Fibroblast of skin of left quadriceps (primary cell): ENCODE results near the gene PSMD5.
"Not testable (repeated sequence)": the region's sequence is repeated elsewhere in the genome, so short reads cannot be mapped to it uniquely, and the experiment has no call there.

Experiments
- DNase-seq, 2 experiments: peaks; one replicate each; pipeline ENCODE4 v3.0.0-alpha.2; 2013; ENCODE audit warnings: low read depth in 2 of 2

The PSMD5 gene

GRCh38 chr9:120807607-120808379 is 34.9 kb downstream of the PSMD5 start:
- DNase-seq: no peak

DNA sequence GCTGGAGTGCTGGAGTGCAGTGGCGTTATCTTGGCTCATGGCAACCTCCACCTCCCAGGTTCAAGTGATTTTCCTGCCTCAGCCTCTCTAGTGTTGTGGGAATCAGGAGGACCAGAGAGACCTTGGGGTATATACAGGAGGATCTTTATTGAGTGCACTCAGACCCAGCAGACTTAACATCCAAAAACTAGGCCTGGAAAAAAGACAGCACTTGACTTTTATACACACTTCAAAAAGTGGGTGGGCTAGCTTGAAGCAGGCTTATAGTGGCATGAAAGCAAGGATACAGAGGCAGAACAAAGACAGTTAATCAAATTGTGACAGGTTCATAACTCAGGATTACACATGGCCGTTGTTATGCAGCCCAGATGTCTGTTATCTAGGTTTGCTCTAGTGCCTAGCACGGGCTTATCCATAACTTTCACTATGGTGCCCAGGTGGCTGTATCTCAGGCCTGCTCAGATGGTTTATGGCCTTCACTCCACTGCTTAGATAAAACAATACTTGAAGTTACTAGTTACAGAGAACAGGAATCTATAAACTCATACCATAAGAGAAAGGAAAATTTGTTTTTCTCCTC is 37.8 kb downstream of the PSMD5 start:
- DNase-seq: not testable (repeated sequence)

DNA sequence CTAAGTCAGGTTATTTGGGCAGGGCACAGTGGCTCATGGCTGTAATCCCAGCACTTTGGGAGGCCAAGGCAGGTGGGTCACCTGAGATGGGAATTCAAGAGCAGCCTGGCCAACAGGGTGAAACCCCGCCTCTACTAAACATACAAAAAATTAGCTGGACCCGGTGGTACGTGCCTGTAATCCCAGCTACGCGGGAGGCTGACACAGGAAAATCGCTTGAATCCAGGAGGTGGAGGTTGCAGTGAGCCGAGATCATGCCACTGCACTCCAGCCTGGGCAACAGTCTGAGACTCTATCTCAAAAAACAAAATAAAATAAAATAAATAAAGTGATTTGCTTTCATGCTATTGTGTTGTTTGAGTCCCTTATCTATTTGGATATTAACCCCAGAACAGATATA is 41.3 kb downstream of the PSMD5 start:
- DNase-seq: no peak

DNA sequence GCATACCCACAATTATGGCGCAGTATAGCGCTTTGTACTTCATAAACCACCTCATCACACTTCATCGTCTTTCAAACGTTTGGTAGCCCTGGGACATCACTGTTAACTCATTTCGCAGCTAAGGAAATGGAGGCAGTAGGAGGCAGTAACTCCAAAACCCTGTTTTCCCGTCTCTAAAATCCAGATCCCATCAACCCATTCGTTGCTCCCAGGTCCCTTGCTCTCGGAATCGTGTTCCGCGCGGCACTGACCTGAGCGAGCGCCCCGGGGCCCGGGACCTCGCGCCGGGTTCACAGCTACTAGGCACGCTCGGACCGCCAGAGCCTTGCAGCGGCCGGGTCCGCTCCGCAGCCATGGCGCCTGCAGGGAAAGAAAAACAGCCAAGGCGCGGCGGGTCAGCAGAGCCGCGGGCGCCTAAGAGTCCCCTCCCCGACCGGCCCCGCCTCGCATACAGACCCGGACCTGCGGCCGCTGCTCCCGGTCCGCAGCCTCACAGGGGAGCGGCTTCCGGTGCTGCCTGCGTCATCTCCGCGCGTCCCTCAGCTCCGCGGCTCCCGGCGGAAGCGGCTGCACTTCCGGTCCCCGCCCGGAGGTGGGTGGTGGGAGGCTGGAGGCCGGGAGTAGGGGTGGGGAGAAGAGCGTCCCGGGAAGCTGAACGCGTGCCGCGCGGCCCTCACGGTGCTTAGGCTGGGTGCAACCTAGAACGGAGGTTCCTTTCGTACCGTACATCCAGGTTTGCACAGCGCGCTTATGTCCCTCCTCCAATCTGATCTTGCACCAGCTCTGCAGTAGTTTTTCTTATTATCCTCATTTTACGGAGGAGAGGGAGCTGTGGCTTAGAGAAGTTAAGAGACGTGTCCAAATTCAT is 49.6 kb downstream of the PSMD5 start, which contains the start of gene FBXW2:
Gene FBXW2, minus strand, starts transcription at position 519 of the 868 bp plus-strand sequence. CDS start 5,158 bp downstream, outside the sequence.
- peak; percentile 68 to 71 for DNase-seq

- DNase-seq: no peak
Observed at GRCh38 chr9:120791161-120791560, 51.6 kb downstream of the PSMD5 start.

DNA sequence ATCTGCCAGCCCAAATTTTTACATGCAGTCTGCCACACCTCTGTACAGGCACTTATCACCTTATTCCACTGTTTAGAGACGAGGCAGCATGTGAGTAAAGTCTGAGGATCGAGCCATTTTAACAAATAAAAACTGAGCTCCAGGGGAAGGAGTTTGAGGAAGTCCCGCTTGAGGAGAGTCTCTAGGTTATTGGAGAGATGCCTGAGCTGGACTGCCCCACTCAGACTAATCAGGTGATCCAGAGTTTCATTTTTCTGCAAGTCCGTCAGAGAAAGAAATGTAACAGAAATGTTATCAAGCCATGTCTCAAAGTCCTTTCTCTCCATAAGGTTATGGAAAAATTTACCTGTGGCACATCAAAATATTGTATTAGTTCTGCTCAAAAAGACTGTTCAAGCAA is 54.8 kb downstream of the PSMD5 start:
- no peak for DNase-seq

DNA sequence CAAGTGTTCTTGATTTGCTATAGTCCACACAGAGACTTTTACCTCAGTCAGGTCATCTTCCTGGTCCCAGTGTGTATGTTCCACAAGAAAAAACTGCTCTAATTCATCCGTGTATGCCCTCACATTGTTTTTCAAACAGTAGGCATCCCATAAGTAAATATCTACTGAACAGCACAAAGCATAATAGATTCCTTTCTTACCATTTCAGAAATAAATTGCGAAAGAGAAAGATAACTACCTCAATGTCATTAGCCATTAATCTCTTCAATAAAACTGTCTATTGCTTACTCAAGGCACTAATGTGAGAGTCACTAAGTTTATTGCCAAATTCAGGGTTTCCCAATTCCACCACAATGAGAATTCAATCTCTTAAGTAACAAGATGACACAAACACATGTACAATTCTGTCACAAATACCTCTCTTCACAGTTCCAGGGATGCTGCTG is 59.1 kb downstream of the PSMD5 start:
- peak; percentile 52 to 57 for DNase-seq

GRCh38 chr9:120781236-120781635 is 61.5 kb downstream of the PSMD5 start:
- DNase-seq: no peak

GRCh38 chr9:120780367-120780766 is 62.4 kb downstream of the PSMD5 start:
- no peak for DNase-seq

DNA sequence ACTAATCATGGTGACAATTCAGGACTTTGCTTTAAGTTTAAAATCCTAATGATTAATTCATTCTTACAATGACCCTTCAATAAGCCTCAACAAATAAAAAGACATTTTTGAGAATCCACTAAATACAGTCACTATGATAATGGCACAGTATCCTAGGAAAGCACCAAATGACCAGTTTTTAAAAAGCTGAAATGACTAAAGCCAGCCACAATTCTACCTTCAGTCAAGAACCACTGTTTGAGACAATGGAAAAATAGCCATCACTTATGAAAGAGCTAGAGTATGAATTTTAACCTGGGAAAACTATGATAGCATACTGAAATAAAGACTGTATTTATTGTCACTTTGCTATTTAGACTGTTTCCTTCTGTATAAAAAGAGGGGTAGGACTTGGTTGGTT is 63.5 kb downstream of the PSMD5 start:
- no peak for DNase-seq

- DNase-seq: no peak
Observed at GRCh38 chr9:120778758-120779157, 64.0 kb downstream of the PSMD5 start.

DNA sequence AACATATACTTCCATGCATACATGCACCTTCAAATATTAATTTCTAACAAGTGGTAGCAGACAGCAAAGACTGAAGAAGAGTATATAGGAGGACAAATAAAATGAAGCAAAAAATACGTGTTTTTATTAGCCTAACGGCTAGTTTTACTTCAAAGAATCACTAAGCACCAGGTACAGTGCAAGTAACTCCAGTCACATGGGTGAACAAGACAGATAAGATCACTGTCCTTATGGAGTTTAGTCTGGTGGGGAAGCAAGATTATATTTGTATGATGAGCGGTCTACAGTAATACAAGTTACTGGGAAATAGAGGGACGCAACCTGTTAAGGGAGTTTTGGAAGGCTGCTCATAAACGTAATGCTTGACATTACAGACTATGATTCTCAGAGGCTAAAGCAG is 65.5 kb downstream of the PSMD5 start:
- no peak for DNase-seq

DNA sequence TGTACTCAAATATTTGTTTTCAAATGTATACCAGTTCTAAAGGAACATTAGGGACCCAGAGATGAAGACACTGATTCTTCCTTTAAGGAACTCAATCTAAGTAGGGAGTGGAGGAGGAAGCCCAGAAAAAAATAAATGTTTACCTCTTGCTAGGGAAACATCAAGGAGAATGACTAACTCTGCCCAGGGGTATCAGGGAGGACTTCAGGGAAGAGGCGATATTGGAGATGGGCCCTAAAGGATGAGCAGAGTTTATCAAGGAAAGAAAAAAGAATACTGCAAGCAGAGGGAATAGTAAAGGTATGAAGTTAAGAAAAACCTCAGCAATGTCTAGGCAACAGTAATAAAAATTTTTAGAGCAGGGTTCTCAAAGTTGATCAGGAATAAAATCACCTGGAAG is 65.9 kb downstream of the PSMD5 start:
- no peak for DNase-seq

DNA sequence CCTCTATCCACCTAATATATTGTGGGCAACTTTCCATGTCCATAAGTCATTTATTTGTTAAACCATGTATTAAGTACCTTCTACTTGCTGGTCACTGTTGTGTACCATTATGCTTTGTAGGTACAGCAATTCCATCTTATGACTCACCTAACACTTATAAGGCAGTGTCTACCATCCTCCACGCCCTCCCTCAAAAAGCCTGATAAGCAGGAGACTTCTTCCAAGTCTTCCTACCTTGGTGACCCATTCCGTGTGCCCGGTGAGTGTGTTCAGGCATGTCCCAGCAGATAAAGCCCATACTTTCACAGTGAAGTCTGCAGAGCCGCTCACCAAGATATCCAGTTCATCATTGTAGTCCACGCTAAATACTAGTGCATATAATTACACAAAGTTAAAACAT is 66.9 kb downstream of the PSMD5 start:
- DNase-seq: no peak

DNA sequence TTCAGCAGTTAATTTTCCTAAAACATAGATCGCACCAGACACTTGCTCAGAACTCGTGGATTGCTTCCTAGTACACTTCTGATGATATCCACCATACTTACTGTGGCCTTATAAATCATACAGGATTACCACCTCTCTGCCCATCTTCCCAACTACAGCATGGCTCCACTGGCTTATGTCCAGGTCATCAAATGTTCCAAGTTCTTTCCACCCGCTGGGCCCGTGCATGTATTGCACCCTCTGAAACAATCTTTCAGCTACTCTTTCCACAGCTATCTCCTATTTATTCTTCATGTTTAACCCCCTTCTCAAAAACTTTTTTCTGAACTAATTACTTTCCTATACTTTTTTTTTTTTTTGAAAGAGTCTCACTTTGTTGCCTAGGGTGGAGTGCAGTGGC is 68.0 kb downstream of the PSMD5 start:
- no peak for DNase-seq

GRCh38 chr9:120773256-120773655 is 69.5 kb downstream of the PSMD5 start:
- no peak for DNase-seq

GRCh38 chr9:120770931-120771330 is 71.8 kb downstream of the PSMD5 start:
- DNase-seq: no peak

DNA sequence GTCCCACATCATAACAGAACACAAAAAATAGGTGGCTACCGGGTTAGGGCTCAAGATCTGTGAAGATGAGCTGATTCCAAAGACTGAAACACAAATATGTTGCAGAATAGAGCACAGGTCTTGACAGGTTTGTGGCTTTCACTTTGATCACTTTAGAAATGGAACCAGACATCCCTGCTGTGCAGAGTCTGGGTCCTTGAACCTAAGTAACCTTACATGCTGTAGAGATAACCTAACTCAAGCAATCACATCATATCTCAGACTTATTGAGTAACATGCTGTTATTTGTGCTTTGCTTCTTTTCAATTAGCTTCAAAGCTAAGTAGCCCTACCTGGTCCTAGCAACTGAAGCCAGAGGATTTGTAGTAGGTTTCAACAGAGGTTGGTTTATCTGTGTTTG is 73.8 kb downstream of the PSMD5 start:
- DNase-seq: no peak

- DNase-seq: no peak
Observed at GRCh38 chr9:120768247-120768646, 74.5 kb downstream of the PSMD5 start.

DNA sequence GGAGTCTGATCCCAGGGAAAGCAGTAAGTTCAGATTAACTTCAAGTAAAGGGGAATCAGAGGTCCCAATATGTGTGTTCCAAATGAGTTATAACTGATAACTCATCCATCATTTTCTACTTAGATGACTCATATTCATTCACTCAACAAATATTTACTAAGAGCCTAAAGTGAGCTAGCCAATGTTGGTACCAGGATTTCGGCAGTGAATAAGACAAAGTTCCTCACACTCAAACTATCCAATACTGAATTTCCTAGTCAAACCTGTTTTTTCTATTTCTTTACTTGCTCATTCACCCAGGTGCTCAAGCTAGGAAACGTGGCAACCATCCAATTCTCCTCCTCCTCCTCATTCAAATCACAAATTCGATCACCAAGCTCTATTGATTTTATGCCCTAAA is 75.3 kb downstream of the PSMD5 start:
- DNase-seq: no peak
